Ovary (tissue), 9 donors: Measurements from ENCODE around the gene FLNC. TPM values are rescaled to one million over a fixed set of nuclear protein-coding genes. Genes with fewer than 3 reads are reported as not detected.

Experiments
- DNase-seq, 5 donors: peaks; one replicate each; pipeline ENCODE4 v3.0.0-alpha.2; 2019 to 2020
- H3K27ac ChIP-seq, 2 donors: fragments of 200-600 bp; one replicate each; pipeline versions ENCODE4 v1.5.1 to v1.8.0; 2019 to 2022
- H3K27me3 ChIP-seq: fragments of 200-600 bp; one replicate; pipeline ENCODE4 v1.8.0; 2022
- H3K36me3 ChIP-seq: fragments of 200-600 bp; sonication (generic); one replicate; pipeline ENCODE4 v1.5.1; 2019
- H3K4me1 ChIP-seq: one replicate; pipeline ENCODE4 v1.8.1; 2013; ENCODE audit warnings: mild to moderate bottlenecking, moderate library complexity; ENCODE audit not compliant: insufficient read depth
- H3K4me3 ChIP-seq: fragments of 200-600 bp; sonication (generic); one replicate; pipeline ENCODE4 v1.5.1; 2017
- H3K9me3 ChIP-seq, 2 donors: fragments of 200-600 bp in 1 of 2; sonication (generic) in 1 of 2; one replicate each; pipeline versions ENCODE4 v1.5.1 to v1.8.1; 2013 to 2019; ENCODE audit warnings: mild to moderate bottlenecking in 1 of 2, moderate library complexity in 1 of 2
- CTCF ChIP-seq, 3 donors: fragments of 450-650 bp in 2 of 3; fragments of 200-600 bp in 1 of 3; IDR thresholded peaks; one replicate each; pipeline versions ENCODE4 v1.5.1 to v1.8.0; 2016 to 2022; ENCODE audit warnings: antibody characterized with exemption in 3 of 3, mild to moderate bottlenecking in 1 of 3
- EP300 ChIP-seq: sonication (generic); formaldehyde crosslinking; IDR thresholded peaks from one replicate; pipeline ENCODE4 v1.6.1; 2017; ENCODE audit warnings: antibody characterized with exemption
- POLR2A ChIP-seq: fragments of 450-650 bp; IDR thresholded peaks from one replicate; pipeline ENCODE4 v1.6.1; 2017; ENCODE audit warnings: antibody characterized with exemption, mild to moderate bottlenecking, moderate library complexity
- WGBS, 3 donors: extraction: QIAGEN DNeasy Blood & Tissue Kit in 1 of 3; methylation state at CpG; one replicate each; pipeline versions ENCODE4 v1.1.5 to v1.1.7; 2013 to 2017; 5-methylcytosine and 5-hydroxymethylcytosine counted together
- intact Hi-C, 4 donors: fragments of 100-400 bp; cut with DNase I; formaldehyde crosslinking; loops; one replicate each; pipeline versions ENCODE4 v1.11.0 to v1.15.1; 2022 to 2023
- polyA plus RNA-seq, 2 donors: library from polyadenylated mRNA; stranded (reverse); fragments of 200-250 nt in 1 of 2; fragments of 350-450 nt in 1 of 2; fragmentation: Illumina TruSeq in 1 of 2; extraction: RNeasy Lipid Tissue Mini Kit (QIAGEN cat#74804) in 1 of 2; gene quantifications; one replicate each; pipeline ENCODE4 v1.2.3, GENCODE V29; 2013 to 2014
- total RNA-seq, 7 donors: library from RNA; depleted of rRNA in 2 of 7; stranded (reverse); fragments of >200 nt in 2 of 7; fragmentation: NEBNext Ultra II Directional in 3 of 7; extraction: Animal tissue kit (Norgen Biotek cat#: 25700) in 3 of 7; gene quantifications; one replicate each; pipeline versions ENCODE4 v1.1.0 to v1.2.4, GENCODE V29; 2016 to 2023
- donor health status: DM: no; HTN: no; CAD: no; lungs with moderate emphysema.
- donor health status: DM: no; HTN: no; CAD: no.
- donor health status: Bipolar disorder and iron deficiency.
- donor health status: DM: yes; HTN: yes; CAD: no.
- donor health status: DM: no; HTN: no; CAD: no.
- donor health status: DM: yes; HTN: yes; CAD: no.

The FLNC gene
- total and polyA plus RNA-seq, 9 donors, result 6.5 to 51.2 (median 16.4) TPM

- DNase-seq, result peak in 1 of 5 donors; percentile 16
- H3K27ac ChIP-seq, result no peak overlapping the region
- no peak overlapping the region for H3K4me3 ChIP-seq
- H3K9me3 ChIP-seq, result no peaks in the 10 kb centered on the region
- intact Hi-C loops, result no loop called here
- no peak for TF ChIP-seq CTCF (IDR thresholded peaks at IDR 0.05)
- TF ChIP-seq EP300, result no peak
- no peak for TF ChIP-seq POLR2A
- peaks cover 15% of the 10 kb centered on the region for H3K4me1 ChIP-seq
- no peaks in the 10 kb centered on the region for H3K27me3 ChIP-seq
- WGBS, 3 donors, result 86 to 89% (median 88%) methylated on average over 14 of the region's 14 CpGs
- no peaks in the 10 kb centered on the region for H3K36me3 ChIP-seq
These were observed 6.6 kb downstream of the FLNC start for GRCh38 chr7:128836729-128837348.

DNA sequence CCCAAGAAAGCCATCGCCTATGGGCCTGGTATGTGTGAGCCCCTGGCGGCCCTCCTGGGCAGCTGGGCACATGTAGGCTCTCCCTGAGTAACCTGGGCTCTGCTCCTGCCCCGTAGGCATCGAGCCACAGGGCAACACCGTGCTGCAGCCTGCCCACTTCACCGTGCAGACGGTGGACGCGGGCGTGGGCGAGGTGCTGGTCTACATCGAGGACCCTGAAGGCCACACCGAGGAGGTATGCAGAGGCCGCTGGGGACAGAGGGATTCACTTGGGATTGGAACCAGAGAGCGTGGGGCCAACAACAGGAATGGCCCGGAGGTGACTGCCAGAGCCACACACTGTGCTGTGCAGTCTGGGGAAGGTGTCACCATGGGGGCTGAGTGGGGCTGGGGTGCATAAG, 7.3 kb downstream of the FLNC start:
- H3K4me1 ChIP-seq, result peaks cover 12% of the 10 kb centered on the region
- no peak for TF ChIP-seq CTCF (IDR thresholded peaks at IDR 0.05)
- TF ChIP-seq POLR2A, result no peak
- no peak for TF ChIP-seq EP300
- H3K9me3 ChIP-seq, result no peaks in the 10 kb centered on the region
- H3K27ac ChIP-seq, result no peak overlapping the region
- peak in 3 of 5 donors; percentile 14 to 19 (median 16) for DNase-seq
- WGBS, 3 donors, result 90 to 93% (median 92%) methylated on average over 16 of the region's 16 CpGs
- H3K27me3 ChIP-seq, result no peaks in the 10 kb centered on the region
- H3K36me3 ChIP-seq, result no peaks in the 10 kb centered on the region
- H3K4me3 ChIP-seq, result no peak overlapping the region
- intact Hi-C loops, result no loop called here

GRCh38 chr7:128838109-128838779, 8.0 kb downstream of the FLNC start:
- TF ChIP-seq EP300, result no peak
- WGBS, 3 donors, result 90 to 91% (median 91%) methylated on average over 15 to 22 of the region's 22 CpGs
- H3K27me3 ChIP-seq, result no peaks in the 10 kb centered on the region
- DNase-seq, result peak in 2 of 5 donors; percentile 18 to 23
- intact Hi-C loops, result no loop called here
- peaks cover 5% of the 10 kb centered on the region for H3K4me1 ChIP-seq
- H3K9me3 ChIP-seq, result no peaks in the 10 kb centered on the region
- no peak overlapping the region for H3K27ac ChIP-seq
- H3K4me3 ChIP-seq, result no peak overlapping the region
- H3K36me3 ChIP-seq, result no peaks in the 10 kb centered on the region

DNA sequence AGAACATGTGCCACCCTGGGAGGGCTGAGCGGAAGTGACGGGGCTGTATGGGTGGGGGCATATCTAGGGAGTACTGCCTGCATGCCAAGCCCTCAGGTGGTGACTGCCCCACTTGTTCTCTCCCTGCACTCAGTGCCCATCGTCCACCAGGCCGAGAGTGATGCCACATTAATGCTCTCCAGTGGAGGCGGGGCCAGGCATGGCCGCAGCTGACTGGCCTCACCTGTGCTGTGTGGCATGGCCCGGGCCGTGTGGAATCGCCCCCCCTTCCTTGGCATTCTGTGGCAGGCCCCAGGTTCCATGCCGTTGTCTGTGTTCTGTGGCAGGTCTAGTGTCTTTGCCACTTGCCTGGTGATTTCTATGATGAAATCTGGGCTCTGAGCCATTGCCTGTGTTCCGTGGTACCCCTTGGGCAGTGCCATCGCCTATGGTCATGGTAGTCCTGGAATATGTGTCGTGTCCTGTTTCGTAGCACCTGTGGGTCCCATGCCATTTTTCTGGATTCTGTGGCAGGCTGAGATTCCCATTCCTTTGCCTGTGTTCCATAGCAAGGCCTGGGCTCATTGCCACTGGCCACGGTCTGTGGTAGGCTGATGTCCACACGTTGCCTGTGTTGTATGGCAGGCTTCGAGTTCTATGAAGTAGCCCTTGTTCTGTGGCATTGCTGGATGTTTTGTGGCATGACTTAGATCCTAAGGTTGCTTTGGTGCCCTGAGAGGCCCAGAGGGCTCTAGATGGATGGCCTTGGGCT, 8.9 kb downstream of the FLNC start:
- Histone ChIP-seq H3K27me3 (no peaks in the 10 kb centered on the region), H3K27ac (no peak overlapping the region), H3K4me3 (no peak overlapping the region), H3K4me1 (no peaks in the 10 kb centered on the region), H3K9me3 (no peaks in the 10 kb centered on the region), H3K36me3 (no peaks in the 10 kb centered on the region)
- 86 to 90% (median 88%) methylated on average over 17 of the region's 17 CpGs for WGBS, 3 donors
- DNase-seq, result no peak
- TF ChIP-seq EP300 (no peak), CTCF (IDR thresholded peaks at IDR 0.05) (no peak), POLR2A (no peak)
- intact Hi-C loops, result no loop called here
